HepG2 (cell line): ENCODE results near the gene SPRYD3. TPM values are rescaled to one million over a fixed set of nuclear protein-coding genes. Genes with fewer than 3 reads are reported as not detected.

Experiments used
- ADNP ChIP-seq: sonication (generic); formaldehyde crosslinking; IDR thresholded peaks from 2 replicates; pipeline ENCODE4 v1.4.0; 2020; ENCODE audit warnings: missing genetic modification reagents
- ATF7-NPFF ChIP-seq: sonication (generic); formaldehyde crosslinking; IDR thresholded peaks from 2 replicates; pipeline ENCODE4 v1.8.1; 2023; ENCODE audit warnings: mild to moderate bottlenecking, low read depth, missing genetic modification reagents, moderate library complexity
- ATM ChIP-seq: fragments of 450-650 bp; IDR thresholded peaks from 2 replicates; pipeline ENCODE4 v1.7.1; 2017; ENCODE audit warnings: mild to moderate bottlenecking, borderline replicate concordance
- CHD2 ChIP-seq: IDR thresholded peaks from 2 replicates; pipeline ENCODE4 v1.6.1; 2011; ENCODE audit warnings: low read depth, low read length, improper control_type of control experiment
- DMAP1 ChIP-seq: IDR thresholded peaks from 2 replicates; pipeline ENCODE4 v1.6.1; 2016
- HNRNPLL ChIP-seq: fragments of 200-400 bp; formaldehyde crosslinking; IDR thresholded peaks from 2 replicates; pipeline ENCODE4 v1.6.1; 2017; ENCODE audit warnings: mild to moderate bottlenecking, low read depth, low read length; ENCODE audit not compliant: poor library complexity, severe bottlenecking
- ISL2 ChIP-seq: sonication (generic); formaldehyde crosslinking; IDR thresholded peaks from 2 replicates; pipeline ENCODE4 v1.5.0; 2020; ENCODE audit warnings: missing genetic modification reagents
- JDP2 ChIP-seq: sonication (generic); formaldehyde crosslinking; IDR thresholded peaks from 2 replicates; pipeline ENCODE4 v1.8.1; 2022; ENCODE audit warnings: missing genetic modification reagents, borderline replicate concordance
- KLF6 ChIP-seq: IDR thresholded peaks from 2 replicates; pipeline ENCODE4 v1.8.0; 2016; ENCODE audit warnings: missing biosample characterization, missing genetic modification reagents
- MAFK ChIP-seq, 2 experiments: IDR thresholded peaks in 1 of 2; conservative IDR thresholded peaks in 1 of 2; 2 replicates each; pipeline ENCODE4 v1.6.1; 2011; ENCODE audit warnings: improper control_type of control experiment in 2 of 2, low read length in 2 of 2
- MBD4 ChIP-seq: IDR thresholded peaks from 2 replicates; pipeline ENCODE4 v1.6.1; 2012; ENCODE audit warnings: low read length, inconsistent platforms, borderline replicate concordance
- MEF2D ChIP-seq: sonication (generic); formaldehyde crosslinking; IDR thresholded peaks from 2 replicates; pipeline ENCODE4 v1.5.1; 2020; ENCODE audit warnings: mild to moderate bottlenecking, missing genetic modification reagents
- NFYC ChIP-seq: IDR thresholded peaks from 2 replicates; pipeline ENCODE4 v1.6.1; 2016; ENCODE audit warnings: missing genetic modification reagents, missing compliant biosample characterization
- NR2F1 ChIP-seq, 2 experiments: fragments of 450-650 bp in 1 of 2; formaldehyde crosslinking in 1 of 2; IDR thresholded peaks; 2 replicates each; pipeline versions ENCODE4 v1.5.0 to v1.6.1; 2016 to 2020; ENCODE audit warnings: mild to moderate bottlenecking in 1 of 2, missing compliant biosample characterization in 1 of 2, missing genetic modification reagents in 1 of 2, moderate library complexity in 1 of 2
- NR2F6 ChIP-seq, 2 experiments: IDR thresholded peaks; 2 replicates each; pipeline ENCODE4 v1.6.1; 2016; ENCODE audit warnings: antibody characterized with exemption in 1 of 2, mild to moderate bottlenecking in 1 of 2
- PHB2 ChIP-seq: fragments of 450-650 bp; IDR thresholded peaks from 2 replicates; pipeline ENCODE4 v1.6.1; 2018; ENCODE audit not compliant: partially characterized antibody
- TGIF2 ChIP-seq: IDR thresholded peaks from 2 replicates; pipeline ENCODE4 v1.6.1; 2016; ENCODE audit warnings: control low read depth, missing compliant biosample characterization
- TRIM24 ChIP-seq: sonication (generic); formaldehyde crosslinking; IDR thresholded peaks from 2 replicates; pipeline ENCODE4 v1.8.0; 2022; ENCODE audit warnings: mild to moderate bottlenecking, missing genetic modification reagents
- U2AF1 ChIP-seq: fragments of 200-400 bp; formaldehyde crosslinking; optimal IDR thresholded peaks from 2 replicates; pipeline ENCODE3; 2017; ENCODE audit warnings: mild to moderate bottlenecking, low read depth, low read length
- ZIK1 ChIP-seq: sonication (generic); formaldehyde crosslinking; IDR thresholded peaks from 2 replicates; pipeline ENCODE4 v1.5.0; 2020; ENCODE audit warnings: mild to moderate bottlenecking, low read depth, missing genetic modification reagents, borderline replicate concordance
- ZMAT3 ChIP-seq: sonication (generic); formaldehyde crosslinking; conservative IDR thresholded peaks from 2 replicates; pipeline ENCODE4 v1.7.0; 2021; ENCODE audit warnings: missing genetic modification reagents
- ZMYM2 ChIP-seq: sonication (generic); formaldehyde crosslinking; IDR thresholded peaks from 2 replicates; pipeline ENCODE4 v1.8.0; 2022; ENCODE audit warnings: mild to moderate bottlenecking, missing genetic modification reagents
- ZNF160 ChIP-seq: sonication (generic); formaldehyde crosslinking; IDR thresholded peaks from 2 replicates; pipeline ENCODE4 v1.8.0; 2022; ENCODE audit warnings: mild to moderate bottlenecking, inconsistent platforms, missing genetic modification reagents
- ZNF225 ChIP-seq: sonication (generic); formaldehyde crosslinking; IDR thresholded peaks from 2 replicates; pipeline ENCODE4 v1.4.0; 2020; ENCODE audit warnings: mild to moderate bottlenecking, missing genetic modification reagents
- ZNF720 ChIP-seq: sonication (generic); formaldehyde crosslinking; IDR thresholded peaks from 2 replicates; pipeline ENCODE4 v1.4.0; 2020; ENCODE audit warnings: missing genetic modification reagents
- ZNF747 ChIP-seq: sonication (generic); formaldehyde crosslinking; IDR thresholded peaks from 2 replicates; pipeline ENCODE4 v1.8.1; 2023; ENCODE audit warnings: missing genetic modification reagents, mild to moderate bottlenecking, borderline replicate concordance
- ZNF788 ChIP-seq: sonication (generic); formaldehyde crosslinking; IDR thresholded peaks from 2 replicates; pipeline ENCODE4 v1.5.0; 2020; ENCODE audit warnings: mild to moderate bottlenecking, missing genetic modification reagents, borderline replicate concordance
- ZSCAN22 ChIP-seq: sonication (generic); formaldehyde crosslinking; IDR thresholded peaks from 2 replicates; pipeline ENCODE4 v1.4.0; 2020; ENCODE audit warnings: mild to moderate bottlenecking, missing genetic modification reagents
- polyA plus RNA-seq, 8 experiments: library from polyadenylated mRNA; depleted of rRNA in 3 of 8; stranded (reverse) in 7 of 8; unstranded in 1 of 8; fragments of >200 nt; fragmentation: Illumina TruSeq in 4 of 8; extraction: Trizol in 4 of 8; gene quantifications; 2 replicates each; pipeline versions ENCODE4 v1.2.1 to v1.2.3, GENCODE V29; 2011 to 2016; ENCODE audit warnings: low read depth in 4 of 8, missing spikeins in 1 of 8, mixed read lengths in 1 of 8; ENCODE audit not compliant: insufficient read depth in 1 of 8
- total RNA-seq, 5 experiments: library from RNA; depleted of rRNA; stranded (reverse); fragments of >200 nt; fragmentation: Illumina TruSeq; extraction: Trizol; gene quantifications; 2 replicates each; pipeline ENCODE4 v1.2.3, GENCODE V29; 2016; ENCODE audit warnings: low read depth in 1 of 5
- TF ChIP-seq, protein P1 (sequence below): sonication (generic); formaldehyde crosslinking; IDR thresholded peaks from 2 replicates; pipeline ENCODE4 v1.8.1; 2023; ENCODE audit warnings: mild to moderate bottlenecking, missing genetic modification reagents, borderline replicate concordance
- TF ChIP-seq, protein P2 (sequence below): sonication (generic); formaldehyde crosslinking; IDR thresholded peaks from 2 replicates; pipeline ENCODE4 v1.4.0; 2020; ENCODE audit warnings: missing genetic modification reagents
- TF ChIP-seq, protein P3 (sequence below): sonication (generic); formaldehyde crosslinking; IDR thresholded peaks from 2 replicates; pipeline ENCODE4 v1.8.0; 2022; ENCODE audit warnings: mild to moderate bottlenecking, missing genetic modification reagents, moderate library complexity

The SPRYD3 gene
- total and polyA plus RNA-seq, 2 of the 13 experiments (the other 11 are each of a cell fraction or from before 2014, with no cell fraction given) = 9.0 to 9.2 TPM

DNA sequence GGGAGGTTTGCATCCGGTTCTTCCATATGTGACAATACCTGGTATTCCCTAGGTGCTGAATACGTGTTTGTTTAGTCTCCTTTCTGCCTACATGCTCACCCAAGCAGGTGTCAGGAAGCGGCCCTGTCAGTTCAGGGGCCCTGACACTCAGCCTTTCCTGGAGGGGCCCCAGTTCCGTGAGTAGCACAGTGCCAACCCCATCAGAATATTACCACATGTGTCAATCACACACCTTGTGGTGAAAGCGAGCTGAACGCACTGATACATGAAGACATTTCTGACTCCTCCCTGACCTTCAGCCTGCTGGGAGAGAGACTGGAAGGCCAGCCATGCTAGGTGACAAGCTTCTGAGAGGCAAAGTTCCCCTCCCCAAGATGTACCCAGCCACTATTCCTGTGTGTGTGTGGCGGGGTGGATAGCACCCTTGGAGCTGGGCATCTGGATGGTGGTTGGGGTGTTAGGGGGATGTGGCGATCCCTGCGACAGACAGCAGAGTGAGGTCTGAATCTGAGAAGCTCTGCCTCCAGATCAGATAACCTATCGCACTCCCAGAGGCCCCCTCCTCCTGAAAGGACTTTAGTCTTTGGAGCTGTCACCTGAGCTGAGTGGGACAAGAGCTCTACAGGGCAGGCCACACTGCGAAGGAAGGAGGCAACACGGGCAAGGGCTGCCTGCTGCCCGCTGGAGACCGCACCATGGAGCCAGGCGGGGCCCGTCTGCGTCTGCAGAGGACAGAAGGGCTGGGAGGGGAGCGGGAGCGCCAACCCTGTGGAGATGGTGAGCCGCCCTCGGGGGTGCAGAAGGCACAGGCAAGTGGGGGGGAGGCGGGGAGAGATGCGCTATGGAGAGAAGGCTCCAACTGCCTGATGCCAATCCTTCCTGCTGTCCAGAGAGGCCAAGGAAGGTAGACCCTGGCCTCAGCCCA, 24.0 kb upstream of the SPRYD3 start, which contains the start of gene SOAT2 (continued):
- TF ChIP-seq, protein P1, sequence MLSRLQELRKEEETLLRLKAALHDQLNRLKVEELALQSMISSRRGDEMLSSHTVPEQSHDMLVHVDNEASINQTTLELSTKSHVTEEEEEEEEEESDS (CRISPR knock-in tag) = no peak
- peak; percentile 72; the same call in 1 of the 2 replicates for TF ChIP-seq ATF7-NPFF (CRISPR knock-in tag)
- TF ChIP-seq JDP2 (CRISPR knock-in tag) = no peak; the same call in 1 of the 2 replicates
- TF ChIP-seq ADNP (CRISPR knock-in tag) = no peak
- no peak for TF ChIP-seq MEF2D
- 0 out of 2 replicates have a peak, but pooled peaks have one; percentile 34 for TF ChIP-seq ZMAT3 (CRISPR knock-in tag)
- TF ChIP-seq ZMYM2 (CRISPR knock-in tag) = no peak
- peak; percentile 41 for TF ChIP-seq U2AF1
- TF ChIP-seq DMAP1 (CRISPR knock-in tag) = peak; percentile 19; the same call in 1 of the 2 replicates
- TF ChIP-seq ZNF747 (CRISPR knock-in tag) = no peak
- TF ChIP-seq TGIF2 (CRISPR knock-in tag) = peak; percentile 81
- TF ChIP-seq TRIM24 = no peak
- no peak for TF ChIP-seq KLF6 (CRISPR knock-in tag)
- TF ChIP-seq NFYC (CRISPR knock-in tag) = no peak
- TF ChIP-seq ISL2 (CRISPR knock-in tag) = no peak
- TF ChIP-seq HNRNPLL = no peak
- 0 out of 2 replicates have a peak, but pooled peaks have one; percentile 31 for TF ChIP-seq ZNF160
- no peak for TF ChIP-seq ATM
- TF ChIP-seq PHB2 = no peak
- peak; percentile 79 for TF ChIP-seq NR2F6 (IDR thresholded peaks at IDR 0.05)
- TF ChIP-seq NR2F6 (CRISPR knock-in tag; IDR thresholded peaks at IDR 0.05) = peak; percentile 68
- TF ChIP-seq CHD2 = no peak
- TF ChIP-seq NR2F1 (CRISPR knock-in tag; IDR thresholded peaks at IDR 0.05) = peak in 1 of 2 experiments; percentile 34; a peak in 2 of 4 replicates
- TF ChIP-seq MAFK (conservative IDR thresholded peaks at IDR 0.05 in 1 of 2, IDR thresholded peaks at IDR 0.05 in 1 of 2; ENCODE audit: low read length in 2 of 2) = no peak
- no peak for TF ChIP-seq ZNF720 (CRISPR knock-in tag)
- TF ChIP-seq ZNF225 = no peak
- no peak for TF ChIP-seq ZSCAN22 (CRISPR knock-in tag)
- TF ChIP-seq MBD4 = no peak
- TF ChIP-seq, protein P2, sequence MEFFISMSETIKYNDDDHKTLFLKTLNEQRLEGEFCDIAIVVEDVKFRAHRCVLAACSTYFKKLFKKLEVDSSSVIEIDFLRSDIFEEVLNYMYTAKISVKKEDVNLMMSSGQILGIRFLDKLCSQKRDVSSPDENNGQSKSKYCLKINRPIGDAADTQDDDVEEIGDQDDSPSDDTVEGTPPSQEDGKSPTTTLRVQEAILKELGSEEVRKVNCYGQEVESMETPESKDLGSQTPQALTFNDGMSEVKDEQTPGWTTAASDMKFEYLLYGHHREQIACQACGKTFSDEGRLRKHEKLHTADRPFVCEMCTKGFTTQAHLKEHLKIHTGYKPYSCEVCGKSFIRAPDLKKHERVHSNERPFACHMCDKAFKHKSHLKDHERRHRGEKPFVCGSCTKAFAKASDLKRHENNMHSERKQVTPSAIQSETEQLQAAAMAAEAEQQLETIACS (CRISPR knock-in tag) = no peak
- no peak for TF ChIP-seq ZIK1 (CRISPR knock-in tag)
- peak; percentile 20; the same call in 1 of the 2 replicates for TF ChIP-seq ZNF788 (CRISPR knock-in tag)
- TF ChIP-seq, protein P3, sequence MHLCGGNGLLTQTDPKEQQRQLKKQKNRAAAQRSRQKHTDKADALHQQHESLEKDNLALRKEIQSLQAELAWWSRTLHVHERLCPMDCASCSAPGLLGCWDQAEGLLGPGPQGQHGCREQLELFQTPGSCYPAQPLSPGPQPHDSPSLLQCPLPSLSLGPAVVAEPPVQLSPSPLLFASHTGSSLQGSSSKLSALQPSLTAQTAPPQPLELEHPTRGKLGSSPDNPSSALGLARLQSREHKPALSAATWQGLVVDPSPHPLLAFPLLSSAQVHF (CRISPR knock-in tag) = peak; percentile 83; the same call in 1 of the 2 replicates
